Upper lobe of right lung (tissue), 1 donor: ENCODE results near the gene SLC16A3. TPM values are rescaled to one million over a fixed set of nuclear protein-coding genes. Genes with fewer than 3 reads are reported as not detected.

Experiments used
- ATAC-seq: fragments of 200-7000 bp; cut with Tn5 transposase; one replicate; pipeline ENCODE4 v1.9.1; 2020; ENCODE audit warnings: mild to moderate bottlenecking, moderate library complexity
- DNase-seq: peaks from one replicate; pipeline ENCODE4 v3.0.0-alpha.2; 2020
- H3K27ac ChIP-seq: fragments of 200-600 bp; one replicate; pipeline ENCODE4 v1.8.0; 2022
- H3K27me3 ChIP-seq: fragments of 200-600 bp; one replicate; pipeline ENCODE4 v1.8.0; 2022; ENCODE audit warnings: mild to moderate bottlenecking
- H3K36me3 ChIP-seq: fragments of 200-600 bp; one replicate; pipeline ENCODE4 v1.8.0; 2022
- H3K4me1 ChIP-seq: fragments of 200-600 bp; one replicate; pipeline ENCODE4 v1.8.0; 2022
- H3K4me3 ChIP-seq: fragments of 200-600 bp; one replicate; pipeline ENCODE4 v1.8.0; 2022; ENCODE audit warnings: mild to moderate bottlenecking
- H3K9me3 ChIP-seq: fragments of 200-600 bp; one replicate; pipeline ENCODE4 v1.8.0; 2022
- intact Hi-C: fragments of 100-400 bp; cut with DNase I; formaldehyde crosslinking; loops from one replicate; pipeline ENCODE4 v1.11.0; 2022
- total RNA-seq: library from RNA; stranded (reverse); fragmentation: NEBNext Ultra II Directional; extraction: Animal tissue kit (Norgen Biotek cat#: 25700); gene quantifications from one replicate; pipeline ENCODE4 v1.2.1, GENCODE V29; 2021
- TF ChIP-seq, protein P1 (sequence below): fragments of 200-600 bp; IDR thresholded peaks from one replicate; pipeline ENCODE4 v1.8.0; 2022; ENCODE audit warnings: antibody characterized with exemption
- donor health status: DM: no; HTN: yes; CAD: no; lungs with severe emphysema.

The SLC16A3 gene
- total RNA-seq, 1 donor from 2014 or later = 77.5 TPM

DNA sequence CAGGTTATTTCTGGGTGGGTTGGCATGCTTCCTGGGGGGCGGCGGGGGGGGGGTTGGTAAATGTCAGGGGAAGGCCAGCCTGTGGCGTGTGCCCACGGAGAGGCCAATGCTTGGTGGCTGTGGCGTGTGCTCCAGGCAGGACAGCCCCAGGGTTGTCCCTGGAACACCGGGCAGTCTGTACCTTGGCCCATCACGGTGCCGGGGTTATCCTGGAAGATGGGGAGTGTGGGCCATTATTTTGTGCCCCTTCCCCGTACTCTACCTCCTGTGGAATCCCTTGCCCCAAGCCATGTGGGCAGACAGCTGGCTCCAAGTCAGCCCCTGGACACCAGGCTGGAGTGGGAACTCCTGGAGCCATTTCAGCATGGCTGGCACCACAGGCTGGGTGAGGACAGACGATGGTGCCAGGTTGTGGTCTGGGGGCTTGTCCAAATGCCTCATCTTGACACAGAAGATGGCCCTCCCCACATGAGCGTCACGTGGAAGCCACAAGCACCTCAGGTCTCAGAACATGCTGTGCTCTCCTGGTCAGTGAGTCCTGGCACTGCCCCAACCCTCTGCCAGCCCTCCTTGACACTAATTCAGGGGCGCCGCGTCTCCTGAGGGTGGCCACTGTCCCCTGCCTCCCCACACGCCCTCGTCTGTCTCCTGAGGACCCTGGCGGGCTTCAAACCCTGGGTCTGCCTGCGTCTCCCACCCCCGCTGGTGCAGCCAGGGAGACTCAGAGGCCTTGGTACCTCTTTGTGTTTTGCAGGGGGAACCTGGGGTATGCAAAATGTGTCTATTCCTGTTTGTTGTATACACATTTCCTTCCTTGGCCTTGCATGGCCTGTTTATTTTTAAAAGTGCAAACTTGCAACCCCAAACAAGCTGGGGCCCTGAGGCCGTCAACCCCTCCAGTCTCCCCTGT lies 4.3 kb downstream of the SLC16A3 start:
- DNase-seq (no peak), ATAC-seq (no peak)
- intact Hi-C loops = no loop called here
- TF ChIP-seq, protein P1, sequence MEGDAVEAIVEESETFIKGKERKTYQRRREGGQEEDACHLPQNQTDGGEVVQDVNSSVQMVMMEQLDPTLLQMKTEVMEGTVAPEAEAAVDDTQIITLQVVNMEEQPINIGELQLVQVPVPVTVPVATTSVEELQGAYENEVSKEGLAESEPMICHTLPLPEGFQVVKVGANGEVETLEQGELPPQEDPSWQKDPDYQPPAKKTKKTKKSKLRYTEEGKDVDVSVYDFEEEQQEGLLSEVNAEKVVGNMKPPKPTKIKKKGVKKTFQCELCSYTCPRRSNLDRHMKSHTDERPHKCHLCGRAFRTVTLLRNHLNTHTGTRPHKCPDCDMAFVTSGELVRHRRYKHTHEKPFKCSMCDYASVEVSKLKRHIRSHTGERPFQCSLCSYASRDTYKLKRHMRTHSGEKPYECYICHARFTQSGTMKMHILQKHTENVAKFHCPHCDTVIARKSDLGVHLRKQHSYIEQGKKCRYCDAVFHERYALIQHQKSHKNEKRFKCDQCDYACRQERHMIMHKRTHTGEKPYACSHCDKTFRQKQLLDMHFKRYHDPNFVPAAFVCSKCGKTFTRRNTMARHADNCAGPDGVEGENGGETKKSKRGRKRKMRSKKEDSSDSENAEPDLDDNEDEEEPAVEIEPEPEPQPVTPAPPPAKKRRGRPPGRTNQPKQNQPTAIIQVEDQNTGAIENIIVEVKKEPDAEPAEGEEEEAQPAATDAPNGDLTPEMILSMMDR = no peak
- no peaks in the 10 kb centered on the region for H3K9me3 ChIP-seq
- H3K27me3 ChIP-seq = no peaks in the 10 kb centered on the region
- H3K36me3 ChIP-seq = peaks cover 11% of the 10 kb centered on the region
- peaks cover 48% of the 10 kb centered on the region for H3K4me1 ChIP-seq
- H3K4me3 ChIP-seq = no peak overlapping the region
- H3K27ac ChIP-seq = no peak overlapping the region

DNA sequence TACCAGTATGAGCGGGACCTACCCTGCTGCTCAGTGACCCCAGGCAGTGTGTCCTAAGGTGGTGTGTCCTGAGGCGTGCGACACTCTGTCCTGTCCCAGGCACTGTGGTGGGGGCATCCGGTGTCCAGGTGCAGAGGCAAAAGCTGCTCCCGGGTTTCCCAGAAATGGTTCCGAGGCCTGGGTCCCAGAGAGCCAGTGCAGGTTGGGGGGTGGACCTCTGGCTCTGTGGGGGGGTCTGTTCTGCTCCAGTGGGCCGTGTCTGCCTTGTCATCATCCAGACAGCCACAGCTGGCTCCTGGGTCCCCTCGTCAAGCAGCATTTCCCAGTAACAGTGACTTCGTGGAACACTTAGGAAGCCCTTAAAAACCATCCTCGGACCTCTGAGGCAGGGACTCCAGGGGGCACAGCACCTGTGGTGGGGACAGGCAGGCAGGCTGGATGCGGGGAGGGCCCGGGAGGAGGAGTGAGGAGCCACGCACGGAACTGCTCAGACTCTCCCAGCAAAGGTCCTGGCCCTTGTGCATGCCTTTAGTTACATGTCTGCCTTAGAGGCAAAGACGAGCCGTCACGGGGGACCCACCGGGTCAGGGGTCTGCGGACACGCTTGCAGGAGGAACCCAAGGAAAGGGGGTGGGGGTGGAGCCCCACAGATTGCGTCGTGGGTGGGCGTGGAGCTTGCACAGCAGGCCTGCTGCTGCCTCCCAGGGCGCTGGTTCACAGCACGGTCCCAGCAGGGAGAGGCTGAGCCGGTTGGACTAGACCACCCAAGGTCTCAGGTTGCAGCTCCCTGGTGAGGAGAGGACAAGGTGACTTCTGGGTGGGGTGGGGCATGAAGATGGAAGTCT lies 5.6 kb downstream of the SLC16A3 start:
- H3K4me1 ChIP-seq = peaks cover 60% of the 10 kb centered on the region
- H3K36me3 ChIP-seq = peaks cover 11% of the 10 kb centered on the region
- no peaks in the 10 kb centered on the region for H3K27me3 ChIP-seq
- DNase-seq (no peak), ATAC-seq (no peak)
- H3K4me3 ChIP-seq = no peak overlapping the region
- H3K27ac ChIP-seq = no peak overlapping the region
- intact Hi-C loops = loop anchor here (5.0 kb wide), 1 partner anchor 88 kb away; no protein-coding TSS in a partner anchor
- TF ChIP-seq, protein P1 = no peak
- no peaks in the 10 kb centered on the region for H3K9me3 ChIP-seq

DNA sequence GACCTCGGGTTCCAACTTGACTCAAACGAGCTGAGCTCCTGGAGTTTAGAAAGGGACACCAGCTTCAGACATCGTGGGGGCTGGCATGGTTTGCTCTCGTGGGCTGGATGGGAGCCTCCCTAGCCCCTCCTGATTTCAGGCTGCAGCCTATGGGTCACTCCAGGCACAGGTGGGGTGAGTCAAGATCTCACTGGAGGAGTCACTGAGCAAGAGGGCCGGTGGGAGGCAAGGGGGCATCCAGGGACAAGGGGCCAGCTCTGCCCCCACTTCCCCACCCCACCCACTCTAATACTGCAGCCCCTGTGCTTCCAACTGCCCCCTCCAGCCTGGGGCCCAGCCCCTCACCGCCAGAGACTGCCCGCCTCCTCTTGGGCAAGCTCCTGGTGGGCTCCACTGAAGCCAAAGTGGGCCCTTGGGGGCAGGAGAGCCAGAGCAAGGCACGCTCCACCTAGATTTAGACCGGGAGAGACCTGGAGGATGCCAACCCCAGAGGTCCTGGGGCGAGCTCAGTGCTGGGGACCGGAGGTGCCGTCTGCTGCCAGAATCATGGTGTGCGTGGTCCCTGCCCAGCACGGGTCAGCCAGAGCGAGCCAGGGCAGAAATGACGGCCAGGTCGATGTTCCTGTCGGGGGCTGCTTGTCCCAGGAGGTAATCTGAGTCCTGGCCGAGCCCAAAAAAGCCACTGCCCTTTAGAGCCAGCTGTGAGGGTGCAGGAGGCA lies 6.4 kb downstream of the SLC16A3 start:
- peaks cover 18% of the 10 kb centered on the region for H3K36me3 ChIP-seq
- no peak overlapping the region for H3K27ac ChIP-seq
- intact Hi-C loops = loop anchor here (5.0 kb wide), 1 partner anchor 87 kb away; no protein-coding TSS in a partner anchor
- no peak overlapping the region for H3K4me3 ChIP-seq
- H3K27me3 ChIP-seq = no peaks in the 10 kb centered on the region
- TF ChIP-seq, protein P1 = no peak
- ATAC-seq (no peak), DNase-seq (peak; percentile 67)
- H3K4me1 ChIP-seq = peaks cover 60% of the 10 kb centered on the region
- no peaks in the 10 kb centered on the region for H3K9me3 ChIP-seq

DNA sequence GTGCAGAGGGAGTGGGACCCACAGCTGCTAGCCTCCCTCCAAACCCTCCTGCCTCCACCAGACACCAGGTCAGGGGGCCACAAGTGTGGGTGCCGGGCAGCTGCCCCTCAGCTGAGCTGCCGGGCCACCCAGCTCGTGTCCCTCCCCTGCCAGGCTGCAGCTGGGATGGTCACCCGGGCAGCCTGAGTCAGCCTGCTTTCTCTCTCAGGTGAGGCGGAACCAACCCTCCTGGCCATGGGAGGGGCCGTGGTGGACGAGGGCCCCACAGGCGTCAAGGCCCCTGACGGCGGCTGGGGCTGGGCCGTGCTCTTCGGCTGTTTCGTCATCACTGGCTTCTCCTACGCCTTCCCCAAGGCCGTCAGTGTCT lies 6.9 kb downstream of the SLC16A3 start:
- intact Hi-C loops = loop anchor here (5.0 kb wide), 1 partner anchor 87 kb away; no protein-coding TSS in a partner anchor
- TF ChIP-seq, protein P1 = no peak
- Histone ChIP-seq H3K4me3 (no peak overlapping the region), H3K4me1 (peaks cover 60% of the 10 kb centered on the region), H3K9me3 (no peaks in the 10 kb centered on the region), H3K36me3 (peaks cover 20% of the 10 kb centered on the region), H3K27me3 (no peaks in the 10 kb centered on the region), H3K27ac (peak overlapping the region; percentile 0)
- ATAC-seq (no peak), DNase-seq (peak; percentile 76)
